Activated CD8-positive, alpha-beta memory T cell treated with anti-CD3 and anti-CD28 coated beads for 24 hours (primary cell): Measurements from ENCODE around the gene MYO7A.
"Not testable (repeated sequence)": the region's sequence is repeated elsewhere in the genome, so short reads cannot be mapped to it uniquely, and the experiment has no call there.

Experiments
- DNase-seq: peaks from one replicate; pipeline ENCODE4 v3.0.0-alpha.2; 2020

Gene MYO7A

GRCh38 chr11:77093056-77093891 lies 34.8 kb upstream of the MYO7A start:
- no peak for DNase-seq

DNA sequence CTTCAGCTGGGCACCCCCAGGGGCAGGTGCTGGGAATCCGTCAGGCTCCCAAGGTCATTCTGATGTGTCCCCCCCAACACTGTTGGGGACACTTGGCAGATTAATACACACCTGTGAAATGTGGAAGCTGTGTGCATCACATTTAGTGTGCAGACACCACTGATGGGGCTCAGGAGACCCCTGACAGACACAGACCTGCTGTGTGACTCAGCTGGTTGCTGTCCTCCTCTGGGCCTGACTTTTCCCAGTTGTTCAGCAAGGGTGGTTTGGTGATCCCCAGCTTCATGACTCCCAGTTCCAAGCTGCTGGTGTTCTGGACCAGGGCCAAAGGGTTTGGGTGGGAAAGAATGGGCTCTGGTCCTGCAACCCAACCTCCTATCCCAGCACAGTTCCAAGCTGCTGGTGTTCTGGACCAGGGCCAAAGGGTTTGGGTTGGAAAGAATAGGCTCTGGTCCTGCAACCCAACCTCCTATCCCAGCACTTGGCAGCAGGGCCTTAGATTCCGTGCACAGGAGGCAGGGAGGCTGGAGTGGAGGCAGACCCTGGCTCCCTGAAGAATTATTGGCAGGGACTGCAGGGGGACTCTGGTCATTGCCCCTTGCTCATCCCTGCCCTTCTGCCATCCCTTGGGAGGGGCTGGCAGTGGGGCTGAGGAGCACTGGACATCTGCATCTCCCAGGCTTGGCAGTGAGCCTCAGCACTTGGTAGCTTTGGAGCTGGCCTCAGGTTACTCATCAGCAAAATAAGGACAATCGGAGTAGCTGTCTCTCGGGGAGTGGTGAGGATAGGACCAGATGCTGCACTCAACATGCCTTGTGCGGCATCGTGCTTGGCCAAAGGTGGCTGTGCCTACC lies 33.8 kb upstream of the MYO7A start:
- DNase-seq, result no peak

DNA sequence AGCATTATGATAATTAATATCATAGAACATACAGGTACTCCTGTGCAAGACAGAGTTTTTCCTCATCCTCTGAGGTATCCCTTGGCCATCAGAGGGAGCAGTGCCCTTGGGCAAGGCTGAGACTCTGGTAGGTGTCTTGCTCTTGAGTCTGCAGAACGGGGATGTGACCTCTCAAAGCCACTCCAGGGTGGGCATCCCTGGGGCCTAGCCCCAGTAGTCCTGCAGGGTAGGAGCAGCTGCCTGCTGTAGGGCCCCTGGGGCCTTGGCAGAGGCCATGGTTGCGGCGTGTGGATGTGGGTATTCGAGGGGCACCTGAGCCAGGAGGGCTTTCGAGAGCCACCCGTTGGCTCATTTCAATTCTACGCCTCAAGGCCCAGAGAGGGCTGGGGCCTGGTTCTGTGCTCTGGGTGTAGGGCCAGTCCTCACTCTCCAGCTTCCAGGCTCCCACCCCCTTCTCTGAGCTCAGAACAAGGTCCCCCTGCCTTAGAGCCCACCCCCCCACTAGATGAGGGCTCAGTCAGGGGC lies 33.1 kb upstream of the MYO7A start:
- DNase-seq, result no peak

- DNase-seq, result no peak
Observed at GRCh38 chr11:77095551-77096490, 32.2 kb upstream of the MYO7A start.

- no peak for DNase-seq
Observed at GRCh38 chr11:77096591-77097019, 31.4 kb upstream of the MYO7A start.

GRCh38 chr11:77097180-77097579 lies 30.9 kb upstream of the MYO7A start:
- not testable (repeated sequence) for DNase-seq

DNA sequence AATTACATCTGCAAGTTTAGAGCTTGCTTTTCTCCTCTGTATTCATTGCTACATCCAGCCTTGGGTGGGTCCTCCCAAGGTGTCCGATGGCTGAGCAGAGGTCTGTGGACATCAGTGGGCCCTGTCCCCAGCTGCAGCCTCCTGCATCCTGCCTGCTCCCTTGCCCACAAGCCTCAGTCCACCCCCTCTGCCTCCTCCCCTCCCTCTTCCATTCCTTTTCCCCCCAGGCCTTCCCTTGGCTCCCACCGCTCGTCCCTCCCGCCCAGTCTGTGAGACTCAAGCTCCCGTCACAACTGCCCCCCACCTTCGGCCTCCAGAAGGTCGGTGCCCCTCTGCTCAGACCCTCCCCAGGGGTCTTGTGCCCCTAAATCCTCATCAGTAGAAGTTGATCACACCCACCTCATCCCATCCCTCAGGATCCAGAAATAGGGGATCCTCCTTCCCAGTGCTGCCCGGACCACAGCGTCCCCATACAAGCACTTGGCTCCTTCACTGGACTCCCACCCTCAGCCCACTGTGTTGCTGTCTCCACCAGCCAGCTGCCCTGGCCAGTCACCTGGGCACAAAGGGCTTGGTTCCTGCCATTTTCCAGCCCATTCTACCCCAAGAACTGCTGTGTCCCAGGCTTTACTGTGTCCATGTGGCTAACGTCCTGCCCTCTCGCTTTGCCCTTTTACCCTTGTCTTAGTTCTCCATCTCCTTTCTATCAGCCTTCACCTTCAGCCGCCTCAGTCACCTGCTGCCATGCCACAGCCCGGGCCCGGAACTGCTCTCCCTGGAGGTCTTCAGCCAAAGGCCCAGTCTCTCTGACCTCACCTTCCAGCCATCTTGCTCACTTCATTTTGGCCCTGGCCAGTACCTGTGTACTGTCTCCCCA lies 27.6 kb upstream of the MYO7A start:
- no peak for DNase-seq

- DNase-seq, result no peak
Observed at GRCh38 chr11:77101043-77101537, 27.0 kb upstream of the MYO7A start.

- no peak for DNase-seq
Observed at GRCh38 chr11:77102246-77103210, 25.5 kb upstream of the MYO7A start, which contains the start of gene OMP. OMP (plus strand) TSS chr11:77102840; CDS start chr11:77102840, 0 bp downstream.

- DNase-seq, result no peak
Observed at GRCh38 chr11:77103319-77103718, 24.7 kb upstream of the MYO7A start.

GRCh38 chr11:77104727-77105126 lies 23.3 kb upstream of the MYO7A start:
- DNase-seq, result no peak

DNA sequence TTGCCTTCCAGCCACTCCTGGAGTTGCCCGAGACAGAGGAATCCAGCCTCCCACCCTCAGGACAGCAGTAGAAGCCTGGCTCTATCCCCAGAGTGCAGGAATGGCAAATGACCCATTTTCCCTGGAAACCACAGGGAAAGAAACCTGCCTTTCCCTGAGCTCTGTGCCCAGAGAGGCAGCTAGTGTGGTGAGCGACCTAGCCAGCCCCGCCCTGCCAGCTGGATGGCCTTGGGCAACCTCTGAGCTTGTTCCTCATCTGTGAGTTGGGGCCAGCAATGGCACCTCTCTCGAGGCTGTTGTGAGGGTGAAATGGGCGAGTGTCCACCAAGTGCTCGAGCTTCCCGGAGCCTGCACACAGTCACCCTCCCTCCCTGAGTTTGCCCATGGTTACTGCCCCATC lies 21.7 kb upstream of the MYO7A start:
- no peak for DNase-seq

DNA sequence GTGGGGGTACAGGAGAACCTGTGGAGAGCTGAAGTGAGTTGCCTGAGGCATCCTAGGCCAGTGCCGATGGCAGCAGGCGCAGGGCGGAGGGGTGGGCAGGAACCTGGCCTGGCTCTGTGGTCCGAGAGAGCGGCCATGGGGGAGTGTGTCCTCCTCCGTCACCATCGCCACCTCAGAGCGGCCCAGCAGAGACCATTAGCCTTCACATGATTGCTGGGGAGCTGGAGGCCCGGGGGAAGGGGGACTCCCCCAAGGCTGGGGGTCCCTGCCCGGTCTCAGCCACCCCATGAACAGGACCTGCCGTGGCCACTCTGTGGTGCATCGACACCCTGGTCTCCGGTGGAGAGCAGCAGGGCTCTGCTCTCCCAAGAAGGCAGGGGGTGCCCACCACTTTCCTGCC lies 21.3 kb upstream of the MYO7A start:
- no peak for DNase-seq

GRCh38 chr11:77107950-77108349 lies 20.1 kb upstream of the MYO7A start:
- no peak for DNase-seq

GRCh38 chr11:77108436-77108835 lies 19.6 kb upstream of the MYO7A start:
- no peak for DNase-seq

- DNase-seq, result no peak
Observed at GRCh38 chr11:77109236-77110019, 18.6 kb upstream of the MYO7A start.

DNA sequence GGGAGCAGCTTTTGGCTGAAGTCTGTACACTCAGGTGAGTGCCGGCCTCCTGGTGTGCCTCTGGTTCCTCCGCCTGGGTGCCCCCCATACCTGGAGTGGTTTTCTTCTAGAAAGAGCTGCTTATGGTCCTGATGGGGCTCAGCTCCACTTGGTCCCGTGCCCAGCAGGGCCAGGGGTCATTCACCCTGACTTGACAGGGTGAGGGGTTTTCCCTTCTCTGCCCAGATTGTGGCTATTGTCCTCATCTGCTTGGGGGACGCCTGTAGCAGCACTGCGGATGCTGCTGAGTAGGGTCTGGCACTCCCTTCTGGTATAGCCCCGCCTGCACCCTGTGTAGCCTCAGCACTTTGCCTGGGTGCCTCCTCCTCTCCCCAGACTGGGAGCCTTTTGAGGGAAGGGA lies 17.2 kb upstream of the MYO7A start:
- DNase-seq, result no peak

DNA sequence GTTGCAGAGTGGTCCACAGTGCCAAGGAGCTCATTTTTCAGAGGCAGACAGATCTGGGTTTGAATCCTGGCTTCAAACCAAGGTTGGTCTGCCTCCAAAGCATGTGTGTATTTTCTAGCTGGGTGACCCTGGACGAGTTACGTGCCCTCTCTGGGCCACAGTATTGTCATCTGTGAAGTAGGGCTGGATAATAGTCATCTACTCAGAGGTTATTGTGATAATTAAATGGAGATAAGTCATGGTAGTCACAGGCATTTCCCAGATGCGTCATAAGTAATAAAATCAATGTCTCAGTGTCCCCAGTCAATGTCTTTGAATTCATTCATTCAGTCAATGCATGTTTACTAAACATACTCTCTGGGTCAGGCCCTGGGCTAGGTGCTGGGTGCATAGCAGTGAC lies 16.8 kb upstream of the MYO7A start:
- no peak for DNase-seq

- DNase-seq, result no peak
Observed at GRCh38 chr11:77111946-77112345, 16.1 kb upstream of the MYO7A start.
